Neural progenitor cell (in vitro differentiated cells): ENCODE data around the gene UNCX. TPM values are rescaled to one million over a fixed set of nuclear protein-coding genes. Genes with fewer than 3 reads are reported as not detected.

Experiments
- DNase-seq: peaks from one replicate; pipeline ENCODE4 v3.0.0-alpha.2; 2016; ENCODE audit warnings: low spot score
- H2AFZ ChIP-seq: fragments of 200-600 bp; sonication (generic); replicated peaks from 2 replicates; pipeline ENCODE4 v1.6.1; 2016; ENCODE audit warnings: antibody characterized with exemption
- H3F3A ChIP-seq: fragments of 200-600 bp; sonication (generic); 2 replicates; pipeline ENCODE4 v1.6.1; 2016; ENCODE audit warnings: antibody characterized with exemption, low read depth
- H3K27ac ChIP-seq: fragments of 200-600 bp; sonication (generic); 2 replicates; pipeline ENCODE4 v1.5.1; 2016; ENCODE audit warnings: mild to moderate bottlenecking
- H3K27me3 ChIP-seq: fragments of 200-600 bp; sonication (generic); 2 replicates; pipeline ENCODE4 v1.6.1; 2016; ENCODE audit warnings: mild to moderate bottlenecking, moderate library complexity
- H3K36me3 ChIP-seq: fragments of 200-600 bp; sonication (generic); 2 replicates; pipeline ENCODE4 v1.5.1; 2016
- H3K4me1 ChIP-seq: fragments of 200-600 bp; sonication (generic); 2 replicates; pipeline ENCODE4 v1.6.1; 2016; ENCODE audit warnings: mixed run types
- H3K4me2 ChIP-seq: fragments of 200-600 bp; sonication (generic); 2 replicates; pipeline ENCODE4 v1.6.1; 2016
- H3K4me3 ChIP-seq: fragments of 200-600 bp; sonication (generic); 2 replicates; pipeline ENCODE4 v1.5.1; 2016
- H3K79me2 ChIP-seq: fragments of 200-600 bp; sonication (generic); 2 replicates; pipeline ENCODE4 v1.6.1; 2016; ENCODE audit warnings: low read depth
- H3K9ac ChIP-seq: fragments of 200-600 bp; sonication (generic); 2 replicates; pipeline ENCODE4 v1.6.1; 2016
- H3K9me3 ChIP-seq: fragments of 200-600 bp; sonication (generic); 2 replicates; pipeline ENCODE4 v1.5.1; 2016; ENCODE audit warnings: low read depth
- H4K20me1 ChIP-seq: fragments of 200-600 bp; sonication (generic); 2 replicates; pipeline ENCODE4 v1.6.1; 2016; ENCODE audit warnings: low read depth
- H3K27ac Mint-ChIP-seq: 3 replicates; pipeline ENCODE4 v1.8.0; 2021; ENCODE audit warnings: mixed read lengths
- H3K27me3 Mint-ChIP-seq: 2 replicates; pipeline ENCODE4 v1.8.0; 2022; ENCODE audit warnings: low read depth, mild to moderate bottlenecking, inconsistent platforms, moderate library complexity, mixed read lengths; ENCODE audit not compliant: insufficient read depth
- H3K36me3 Mint-ChIP-seq: 3 replicates; pipeline ENCODE4 v1.8.0; 2021; ENCODE audit warnings: mixed read lengths
- H3K4me1 Mint-ChIP-seq: 3 replicates; pipeline ENCODE4 v1.8.0; 2021; ENCODE audit warnings: mixed read lengths
- H3K4me3 Mint-ChIP-seq: 3 replicates; pipeline ENCODE4 v1.8.0; 2021; ENCODE audit warnings: mild to moderate bottlenecking, moderate library complexity, mixed read lengths
- H3K9me3 Mint-ChIP-seq: 3 replicates; pipeline ENCODE4 v1.8.0; 2020; ENCODE audit warnings: mixed read lengths
- EZH2 ChIP-seq: fragments of 200-600 bp; sonication (generic); IDR thresholded peaks from 2 replicates; pipeline ENCODE4 v1.6.1; 2017; ENCODE audit warnings: antibody characterized with exemption, mild to moderate bottlenecking, moderate library complexity
- EZH2phosphoT487 ChIP-seq: fragments of 200-600 bp; sonication (generic); IDR thresholded peaks from 2 replicates; pipeline ENCODE4 v1.6.1; 2017; ENCODE audit warnings: antibody characterized with exemption
- total RNA-seq: library from RNA; depleted of rRNA; stranded (reverse); fragments of >200 nt; gene quantifications from 2 replicates; pipeline ENCODE4 v1.2.3, GENCODE V29; 2015; ENCODE audit warnings: low replicate concordance
- TF ChIP-seq, protein P1 (sequence below): fragments of 200-600 bp; sonication (generic); IDR thresholded peaks from 2 replicates; pipeline ENCODE4 v1.5.1; 2017; ENCODE audit warnings: antibody characterized with exemption, mild to moderate bottlenecking

The UNCX gene
- total RNA-seq, 1 donor from 2014 or later: not detected

DNA sequence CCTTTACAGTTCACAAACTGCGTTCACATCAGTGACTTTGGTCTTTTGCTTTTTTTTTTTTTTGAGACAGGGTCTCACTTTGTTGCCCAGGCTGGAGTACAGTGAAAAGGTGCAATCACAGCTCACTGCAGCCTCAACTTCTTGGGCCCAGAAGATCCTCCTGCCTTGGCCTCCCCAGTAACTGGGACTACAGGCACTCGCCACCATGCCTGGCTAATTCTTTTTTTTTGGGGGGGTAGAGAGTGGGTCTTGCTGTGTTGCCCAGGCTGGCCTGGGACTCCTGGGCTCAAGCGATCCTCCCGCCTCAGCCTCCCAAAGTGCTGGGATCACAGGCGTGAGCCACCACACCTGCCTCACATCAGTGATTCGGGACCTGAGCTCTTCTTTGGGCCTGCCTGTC, 35.7 kb upstream of the UNCX start:
- H2AFZ ChIP-seq: no peak overlapping the region
- H3K9me3 ChIP-seq: no peaks in the 10 kb centered on the region
- no peak overlapping the region for H3K4me2 ChIP-seq
- no peak overlapping the region for H3K9ac ChIP-seq
- no peak overlapping the region for H3K4me3 Mint-ChIP-seq
- H3K9me3 Mint-ChIP-seq: peaks cover 3% of the 10 kb centered on the region
- no peak for DNase-seq
- peaks cover 14% of the 10 kb centered on the region for H3K27me3 Mint-ChIP-seq
- H3K4me1 ChIP-seq: no peaks in the 10 kb centered on the region
- no peaks in the 10 kb centered on the region for H3K79me2 ChIP-seq
- no peak for TF ChIP-seq EZH2
- no peak for TF ChIP-seq EZH2phosphoT487
- TF ChIP-seq, protein P1, sequence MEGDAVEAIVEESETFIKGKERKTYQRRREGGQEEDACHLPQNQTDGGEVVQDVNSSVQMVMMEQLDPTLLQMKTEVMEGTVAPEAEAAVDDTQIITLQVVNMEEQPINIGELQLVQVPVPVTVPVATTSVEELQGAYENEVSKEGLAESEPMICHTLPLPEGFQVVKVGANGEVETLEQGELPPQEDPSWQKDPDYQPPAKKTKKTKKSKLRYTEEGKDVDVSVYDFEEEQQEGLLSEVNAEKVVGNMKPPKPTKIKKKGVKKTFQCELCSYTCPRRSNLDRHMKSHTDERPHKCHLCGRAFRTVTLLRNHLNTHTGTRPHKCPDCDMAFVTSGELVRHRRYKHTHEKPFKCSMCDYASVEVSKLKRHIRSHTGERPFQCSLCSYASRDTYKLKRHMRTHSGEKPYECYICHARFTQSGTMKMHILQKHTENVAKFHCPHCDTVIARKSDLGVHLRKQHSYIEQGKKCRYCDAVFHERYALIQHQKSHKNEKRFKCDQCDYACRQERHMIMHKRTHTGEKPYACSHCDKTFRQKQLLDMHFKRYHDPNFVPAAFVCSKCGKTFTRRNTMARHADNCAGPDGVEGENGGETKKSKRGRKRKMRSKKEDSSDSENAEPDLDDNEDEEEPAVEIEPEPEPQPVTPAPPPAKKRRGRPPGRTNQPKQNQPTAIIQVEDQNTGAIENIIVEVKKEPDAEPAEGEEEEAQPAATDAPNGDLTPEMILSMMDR: no peak
- no peak overlapping the region for H3K4me3 ChIP-seq
- H3K27ac ChIP-seq: no peak overlapping the region
- H3K36me3 ChIP-seq: no peaks in the 10 kb centered on the region
- H4K20me1 ChIP-seq: no peaks in the 10 kb centered on the region
- H3K36me3 Mint-ChIP-seq: no peaks in the 10 kb centered on the region
- peaks cover 7% of the 10 kb centered on the region for H3K4me1 Mint-ChIP-seq
- H3K27me3 ChIP-seq: peaks cover 36% of the 10 kb centered on the region
- H3F3A ChIP-seq: peaks cover 15% of the 10 kb centered on the region
- H3K27ac Mint-ChIP-seq: no peak overlapping the region

DNA sequence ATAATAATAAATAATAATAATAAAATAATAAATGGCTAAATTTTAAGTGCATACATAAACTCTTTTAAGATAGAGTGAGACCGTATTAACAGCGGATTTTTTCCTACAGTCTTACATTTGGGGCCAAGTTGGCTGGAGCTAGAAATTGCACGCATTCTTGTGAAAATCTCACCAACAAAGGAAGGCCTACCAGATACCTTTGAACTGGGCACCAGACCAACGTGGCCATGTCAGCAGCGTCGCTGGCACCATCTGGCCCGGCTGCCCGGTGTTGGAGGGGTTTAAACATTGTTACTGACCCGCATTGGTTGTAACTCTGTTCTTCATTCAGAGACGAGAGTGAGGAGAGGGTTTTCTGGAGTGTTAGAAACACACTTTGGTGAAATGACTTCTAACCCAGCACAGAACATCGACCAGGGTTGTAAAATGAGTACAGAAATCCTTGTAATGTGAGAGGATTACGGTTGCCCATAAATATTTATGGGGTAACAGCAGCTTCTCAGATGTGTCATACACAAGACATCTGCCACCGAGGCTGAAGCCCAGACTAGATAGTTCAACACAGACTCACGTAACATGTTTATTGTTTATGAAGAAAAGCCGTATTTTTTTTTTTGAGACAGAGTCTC, 34.6 kb upstream of the UNCX start:
- Histone ChIP-seq H3K4me1 (no peaks in the 10 kb centered on the region), H4K20me1 (no peaks in the 10 kb centered on the region), H3K36me3 (no peaks in the 10 kb centered on the region), H3K27me3 (peaks cover 29% of the 10 kb centered on the region), H3K79me2 (no peaks in the 10 kb centered on the region), H2AFZ (no peak overlapping the region), H3F3A (peaks cover 15% of the 10 kb centered on the region), H3K4me2 (no peak overlapping the region), H3K27ac (no peak overlapping the region), H3K9ac (no peak overlapping the region), H3K4me3 (no peak overlapping the region), H3K9me3 (no peaks in the 10 kb centered on the region)
- H3K27ac Mint-ChIP-seq: peak overlapping the region; percentile 9
- H3K36me3 Mint-ChIP-seq: no peaks in the 10 kb centered on the region
- no peaks in the 10 kb centered on the region for H3K9me3 Mint-ChIP-seq
- peaks cover 12% of the 10 kb centered on the region for H3K27me3 Mint-ChIP-seq
- TF ChIP-seq, protein P1: no peak
- no peak for TF ChIP-seq EZH2
- no peak for TF ChIP-seq EZH2phosphoT487
- peaks cover 7% of the 10 kb centered on the region for H3K4me1 Mint-ChIP-seq
- DNase-seq: no peak
- H3K4me3 Mint-ChIP-seq: no peak overlapping the region

DNA sequence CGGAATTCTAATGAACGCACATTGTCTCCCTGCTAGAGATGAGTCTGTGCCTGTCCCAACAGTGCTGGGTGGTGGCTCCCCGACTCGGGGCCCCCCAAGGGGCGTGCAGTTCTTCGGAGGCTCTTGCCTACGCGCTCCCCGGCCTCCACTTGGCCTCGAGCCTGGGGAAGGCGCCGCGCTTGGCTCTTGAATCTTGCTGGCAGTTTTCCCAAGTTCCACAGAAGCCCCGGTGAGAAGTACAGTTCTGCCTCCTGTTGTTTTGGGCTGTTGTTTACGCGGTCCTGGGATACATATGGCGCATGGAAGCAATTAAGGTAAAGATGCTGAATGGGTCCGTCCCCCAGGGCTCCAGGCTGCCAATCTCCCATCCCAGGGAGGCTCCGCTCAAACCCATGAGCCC, 32.6 kb upstream of the UNCX start:
- H3K27ac ChIP-seq: no peak overlapping the region
- Mint-ChIP-seq H3K9me3 (no peaks in the 10 kb centered on the region), H3K27me3 (peaks cover 9% of the 10 kb centered on the region), H3K36me3 (no peaks in the 10 kb centered on the region), H3K4me3 (no peak overlapping the region), H3K4me1 (peaks cover 7% of the 10 kb centered on the region), H3K27ac (no peak overlapping the region)
- H3K36me3 ChIP-seq: no peaks in the 10 kb centered on the region
- H3K4me3 ChIP-seq: no peak overlapping the region
- DNase-seq: no peak
- H3K9ac ChIP-seq: no peak overlapping the region
- no peak overlapping the region for H3K4me2 ChIP-seq
- H3K4me1 ChIP-seq: no peaks in the 10 kb centered on the region
- no peaks in the 10 kb centered on the region for H4K20me1 ChIP-seq
- H3K79me2 ChIP-seq: no peaks in the 10 kb centered on the region
- H3K9me3 ChIP-seq: no peaks in the 10 kb centered on the region
- H3K27me3 ChIP-seq: peaks cover 14% of the 10 kb centered on the region
- H3F3A ChIP-seq: peaks cover 6% of the 10 kb centered on the region
- H2AFZ ChIP-seq: no peak overlapping the region
- no peak for TF ChIP-seq EZH2
- TF ChIP-seq EZH2phosphoT487: no peak
- TF ChIP-seq, protein P1: no peak
